HG03066 (cell line): ENCODE results near the gene HECA.
"Not testable (repeated sequence)": the region's sequence is repeated elsewhere in the genome, so short reads cannot be mapped to it uniquely, and the experiment has no call there.

Experiments used
- ATAC-seq: cut with Tn5 transposase; IDR thresholded peaks from one replicate; pipeline ENCODE4 v1.9.1; 2021; ENCODE audit warnings: low read depth; ENCODE audit not compliant: unreplicated experiment

Gene HECA

GRCh38 chr6:139134064-139134395, 850 bp upstream of the HECA start:
- ATAC-seq = no peak

GRCh38 chr6:139135578-139136545, 982 bp downstream of the HECA start:
- ATAC-seq = peak; percentile 37

GRCh38 chr6:139137706-139138105, 2.8 kb downstream of the HECA start:
- no peak for ATAC-seq

DNA sequence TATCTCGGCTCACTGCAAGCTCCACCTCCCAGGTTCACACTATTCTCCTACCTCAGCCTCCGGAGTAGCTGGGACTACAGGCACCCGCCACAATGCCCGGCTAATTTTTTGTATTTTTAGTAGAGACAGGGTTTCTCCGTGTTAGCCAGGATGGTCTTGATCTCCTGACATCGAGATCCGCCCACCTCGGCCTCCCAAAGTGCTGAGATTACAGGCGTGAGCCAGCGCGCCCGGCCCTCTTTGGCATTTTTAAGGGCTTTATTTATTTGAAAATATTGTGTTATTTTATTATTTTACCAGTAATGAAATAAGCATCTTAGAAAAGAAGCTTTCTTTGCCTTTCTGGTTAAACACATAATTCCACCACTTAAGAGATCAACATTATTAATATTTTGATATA, 6.0 kb downstream of the HECA start:
- ATAC-seq = not testable (repeated sequence)

DNA sequence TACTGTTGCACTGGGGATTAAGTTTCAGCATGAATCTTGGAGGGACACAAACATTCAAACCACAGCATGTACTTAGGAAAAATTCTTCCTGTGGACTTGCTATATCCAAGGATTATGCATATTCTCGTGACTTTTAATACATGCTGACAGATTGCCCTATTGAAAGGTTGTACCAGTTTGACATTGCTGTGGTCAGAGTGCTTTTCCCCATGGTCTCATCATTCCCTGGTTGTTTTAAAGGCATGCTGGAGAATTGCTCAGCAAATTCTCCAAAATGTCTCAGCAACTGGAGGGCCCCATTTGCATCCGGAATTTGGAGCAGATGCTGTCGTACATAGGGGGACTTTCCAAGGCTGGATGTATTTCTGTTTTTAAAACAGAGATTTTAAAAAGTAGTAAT, 7.4 kb downstream of the HECA start:
- ATAC-seq = no peak

DNA sequence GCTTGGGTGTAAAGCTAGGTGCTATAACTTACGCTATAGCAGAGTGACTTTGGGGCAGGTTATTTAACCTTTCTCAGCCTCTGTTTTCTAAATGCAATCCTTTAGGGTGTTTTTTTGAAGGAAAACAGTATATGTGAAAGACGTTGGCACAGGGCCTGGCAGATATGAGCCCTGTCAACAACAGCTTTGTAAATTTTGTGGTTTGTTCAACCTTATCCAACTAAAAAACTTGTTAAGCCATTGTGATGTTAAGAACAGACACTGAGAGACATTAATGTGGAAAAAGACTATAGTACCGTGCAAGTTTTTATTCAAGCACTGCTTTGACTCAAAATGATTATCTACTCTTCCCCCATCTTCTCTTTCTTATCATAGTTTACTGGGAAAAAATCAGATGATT, 8.2 kb downstream of the HECA start:
- no peak for ATAC-seq

DNA sequence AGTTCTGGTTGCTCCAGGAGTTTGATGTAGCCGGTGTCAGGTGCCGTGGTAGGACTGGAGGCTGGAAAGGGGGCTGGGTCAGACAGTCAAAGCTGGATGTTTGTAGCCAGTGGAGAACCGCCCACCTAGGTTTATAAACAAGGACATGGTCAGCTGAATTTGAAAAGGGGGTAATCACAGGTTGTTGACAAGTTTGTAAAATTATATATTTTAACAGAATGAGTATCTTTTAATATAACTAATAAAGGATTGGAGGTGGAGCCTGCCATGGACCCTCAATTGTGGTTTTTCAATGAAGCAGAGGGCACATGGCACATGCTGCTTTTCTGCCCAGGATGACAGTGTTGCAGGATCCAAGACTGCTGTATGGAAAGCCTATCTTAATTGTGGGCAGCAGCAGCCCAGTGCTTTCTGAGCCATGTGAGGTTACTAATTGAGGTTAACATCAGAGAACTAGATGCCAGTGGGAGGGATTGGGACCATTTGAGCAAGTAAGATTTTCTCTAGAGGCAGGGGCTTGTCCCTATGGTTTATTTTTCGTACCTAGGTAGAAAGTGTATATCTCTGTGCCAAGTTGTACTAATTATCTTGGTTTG, 9.7 kb downstream of the HECA start:
- no peak for ATAC-seq

GRCh38 chr6:139145661-139146060, 10.8 kb downstream of the HECA start:
- no peak for ATAC-seq

- ATAC-seq = no peak
These were observed 11.4 kb downstream of the HECA start for GRCh38 chr6:139146317-139146726.

GRCh38 chr6:139147628-139148027, 12.7 kb downstream of the HECA start:
- ATAC-seq = no peak

DNA sequence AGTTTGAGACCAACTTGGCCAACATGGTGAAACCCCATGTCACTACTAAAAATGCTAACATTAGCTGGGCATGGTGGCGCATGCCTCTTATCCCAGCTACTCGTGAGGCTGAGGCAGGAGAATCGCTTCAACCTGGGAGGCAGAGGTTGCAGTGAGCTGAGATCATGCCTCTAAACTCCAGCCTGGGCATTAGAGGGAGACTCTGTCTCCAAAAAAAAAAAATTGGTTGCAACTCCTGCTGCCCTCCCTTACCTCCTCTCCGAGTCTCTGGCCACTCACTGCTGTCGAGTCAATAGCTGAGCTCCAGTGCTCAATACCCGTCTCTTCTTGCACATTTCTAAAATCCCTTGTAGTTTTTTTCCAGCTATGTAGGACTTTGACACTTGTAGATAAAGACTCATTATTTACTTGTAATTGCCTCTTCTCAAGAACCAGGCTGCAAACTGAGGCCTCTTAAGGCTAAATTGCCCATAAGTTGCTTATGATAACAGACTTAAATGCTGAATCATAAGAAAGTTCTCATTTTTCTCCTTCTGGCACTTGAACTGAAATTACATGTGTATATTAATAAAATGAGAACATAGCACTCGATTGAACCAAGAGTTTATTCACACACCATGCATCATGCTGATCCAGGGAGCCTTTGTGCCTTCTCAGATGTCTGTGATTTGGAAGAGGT, 13.8 kb downstream of the HECA start:
- no peak for ATAC-seq

DNA sequence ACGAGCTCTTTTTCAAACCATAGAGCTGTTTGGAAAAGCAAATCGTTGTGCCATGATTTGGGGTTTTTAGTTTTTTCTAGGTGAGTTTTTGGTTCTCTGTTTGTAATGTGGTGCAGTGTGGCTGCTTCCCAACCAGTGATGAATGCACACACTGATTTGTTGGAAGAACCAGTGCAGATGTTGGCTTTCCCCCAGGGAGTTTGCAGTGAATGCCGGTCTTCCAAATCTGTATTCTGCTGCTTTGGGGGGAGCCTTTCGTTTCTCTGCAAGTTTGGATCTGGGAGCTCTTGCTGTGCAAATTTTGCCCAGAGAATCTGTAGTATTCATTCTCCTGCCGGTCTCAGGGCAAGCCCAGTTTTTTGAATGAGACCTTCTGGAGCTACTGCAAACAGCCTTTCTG, 14.5 kb downstream of the HECA start:
- no peak for ATAC-seq

DNA sequence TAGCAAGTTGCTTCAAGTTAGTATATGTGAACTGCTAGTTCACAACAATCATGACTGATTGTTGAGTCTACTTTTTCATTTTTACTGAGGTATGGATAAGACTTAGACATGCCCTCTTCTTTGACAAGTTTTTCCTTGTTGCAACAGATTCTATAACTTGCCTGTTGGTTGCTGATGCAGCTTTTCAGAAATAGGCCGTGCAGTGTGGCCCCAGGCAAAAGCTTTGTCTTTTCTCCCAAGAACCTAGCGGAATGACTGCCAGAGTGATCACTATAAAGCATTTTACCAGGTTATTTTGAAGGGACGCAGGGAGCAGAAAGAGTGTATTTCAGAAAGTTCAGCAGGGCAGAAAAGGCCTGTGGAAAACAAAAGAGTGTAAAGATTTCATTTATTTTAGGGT, 16.0 kb downstream of the HECA start:
- no peak for ATAC-seq

DNA sequence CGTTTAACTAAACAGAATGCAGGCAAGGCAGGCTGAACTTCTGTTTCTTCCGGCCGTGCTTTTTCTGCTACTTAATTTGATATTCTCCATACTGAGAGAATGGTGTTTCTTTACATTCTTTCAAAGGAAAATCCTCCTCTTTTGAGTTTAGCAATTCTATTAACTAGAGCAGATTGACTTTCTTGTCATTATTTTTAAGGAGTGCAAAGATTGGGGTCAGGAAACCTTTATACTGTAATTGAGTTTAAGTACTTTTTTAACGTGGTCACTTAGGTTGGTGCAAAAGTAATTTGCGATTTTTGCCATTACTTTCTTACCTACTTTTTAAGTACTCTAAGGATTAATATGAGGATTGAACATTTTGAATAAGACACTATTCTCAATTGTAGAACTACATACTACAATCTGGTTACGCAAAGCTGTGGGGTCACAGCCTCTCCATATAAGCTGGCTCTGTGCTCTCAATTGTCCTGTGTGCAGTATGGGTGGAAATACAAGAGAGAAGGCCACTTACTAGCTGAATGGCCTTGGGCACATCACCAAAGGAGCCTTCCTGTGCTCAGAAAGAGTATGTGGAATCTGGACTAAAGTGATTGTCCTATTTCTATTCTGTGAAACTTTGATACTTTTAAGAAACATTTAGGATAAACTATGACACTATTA, 16.7 kb downstream of the HECA start:
- no peak for ATAC-seq

GRCh38 chr6:139152088-139152891, 17.4 kb downstream of the HECA start:
- ATAC-seq = no peak

GRCh38 chr6:139152892-139153271, 18.0 kb downstream of the HECA start:
- ATAC-seq = no peak

- no peak for ATAC-seq
These were observed 19.0 kb downstream of the HECA start for GRCh38 chr6:139153855-139154254.

- ATAC-seq = no peak
These were observed 20.1 kb downstream of the HECA start for GRCh38 chr6:139154881-139155547.

DNA sequence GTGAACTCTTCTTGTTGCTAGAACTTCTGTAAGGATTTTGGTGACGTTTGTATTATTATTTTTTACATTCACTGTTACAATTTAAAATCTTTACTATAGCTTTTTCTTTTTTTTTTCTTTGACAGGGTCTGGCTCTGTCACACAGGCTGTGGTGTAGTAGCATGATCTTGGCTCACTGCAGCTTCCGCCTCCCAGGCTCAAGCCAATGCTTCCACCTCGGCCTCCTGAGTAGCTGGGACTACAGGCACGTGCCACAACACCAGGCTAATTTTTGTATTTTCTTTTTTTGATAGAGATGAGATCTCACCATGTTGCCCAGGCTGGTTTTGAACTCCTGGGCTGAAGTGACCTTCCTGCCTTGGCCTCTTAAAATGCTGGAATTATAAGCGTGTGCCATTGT, 21.2 kb downstream of the HECA start:
- no peak for ATAC-seq

DNA sequence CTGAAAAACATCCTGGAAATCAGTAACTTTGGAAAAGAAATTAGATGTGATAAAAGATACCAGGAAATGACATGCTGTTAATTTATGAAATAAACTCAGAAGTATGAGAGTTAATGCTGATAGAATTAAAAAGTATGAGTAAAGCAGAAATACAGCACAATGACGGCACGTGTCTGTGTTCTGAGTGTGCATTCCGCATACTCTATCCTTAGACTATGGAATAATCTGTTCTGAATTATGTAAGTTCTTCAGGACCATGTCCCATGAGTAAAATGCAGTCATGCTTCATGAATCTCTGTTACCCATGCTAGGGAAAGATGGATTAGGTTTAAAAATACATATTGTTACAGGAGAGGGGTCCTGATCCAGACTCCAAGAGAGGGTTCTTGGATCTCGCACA, 21.7 kb downstream of the HECA start:
- no peak for ATAC-seq
